GM21515 (cell line): Measurements from ENCODE around the gene PNPLA1.

Experiments used
- ATAC-seq: cut with Tn5 transposase; IDR thresholded peaks from one replicate; pipeline ENCODE4 v1.9.1; 2021; ENCODE audit not compliant: unreplicated experiment

The PNPLA1 gene

GRCh38 chr6:36269834-36270705 lies at the start of gene PNPLA1:
Gene PNPLA1, plus strand, starts transcription at chr6:36270060. Its CDS starts 400 bp downstream, at chr6:36270460.
- no peak for ATAC-seq

GRCh38 chr6:36220226-36220625 lies 49.6 kb upstream of the PNPLA1 start:
- ATAC-seq = no peak

- ATAC-seq = no peak
Observed at GRCh38 chr6:36221674-36222073, 48.2 kb upstream of the PNPLA1 start.

GRCh38 chr6:36222924-36223323 lies 46.9 kb upstream of the PNPLA1 start:
- ATAC-seq = no peak

GRCh38 chr6:36223706-36224105 lies 46.2 kb upstream of the PNPLA1 start:
- ATAC-seq = no peak

- no peak for ATAC-seq
Observed at GRCh38 chr6:36224918-36225461, 44.9 kb upstream of the PNPLA1 start.

GRCh38 chr6:36226438-36227047 lies 43.3 kb upstream of the PNPLA1 start:
- no peak for ATAC-seq

- no peak for ATAC-seq
Observed at GRCh38 chr6:36227379-36228228, 42.3 kb upstream of the PNPLA1 start.

GRCh38 chr6:36229223-36229622 lies 40.6 kb upstream of the PNPLA1 start:
- ATAC-seq = no peak

- no peak for ATAC-seq
Observed at GRCh38 chr6:36230371-36230770, 39.5 kb upstream of the PNPLA1 start.

GRCh38 chr6:36232172-36232571 lies 37.7 kb upstream of the PNPLA1 start:
- ATAC-seq = no peak

- no peak for ATAC-seq
Observed at GRCh38 chr6:36235309-36235708, 34.6 kb upstream of the PNPLA1 start.

GRCh38 chr6:36235862-36236261 lies 34.0 kb upstream of the PNPLA1 start:
- no peak for ATAC-seq

- ATAC-seq = no peak
Observed at GRCh38 chr6:36239774-36240173, 30.1 kb upstream of the PNPLA1 start.

- no peak for ATAC-seq
Observed at GRCh38 chr6:36241728-36242127, 28.1 kb upstream of the PNPLA1 start.

GRCh38 chr6:36242161-36242560 lies 27.7 kb upstream of the PNPLA1 start:
- no peak for ATAC-seq

- no peak for ATAC-seq
Observed at GRCh38 chr6:36242626-36243025, 27.2 kb upstream of the PNPLA1 start.

GRCh38 chr6:36243562-36244212 lies 26.2 kb upstream of the PNPLA1 start:
- no peak for ATAC-seq

- ATAC-seq = no peak
Observed at GRCh38 chr6:36244641-36245280, 25.1 kb upstream of the PNPLA1 start.

GRCh38 chr6:36245572-36246061 lies 24.2 kb upstream of the PNPLA1 start:
- no peak for ATAC-seq
